A549 (cell line): ENCODE data around the gene HOXB9. TPM values are rescaled to one million over a fixed set of nuclear protein-coding genes. Genes with fewer than 3 reads are reported as not detected.

ENCODE experiments used
- ATAC-seq, 2 experiments: fragments of 200-7000 bp in 1 of 2; fragments of >200 bp in 1 of 2; cut with Nextera tagmentation in 1 of 2; cut with Tn5 transposase in 1 of 2; 3 replicates each; pipeline versions ENCODE4 v1.8.0 to v1.9.1; 2018 to 2020; ENCODE audit warnings: mild to moderate bottlenecking in 1 of 2, moderate library complexity in 1 of 2
- CTCF ChIA-PET: fragments of 300-600 bp; sonication (Branson Sonifier 250); formaldehyde crosslinking; extraction: SDS; loops from one replicate; lab custom pipeline; 2021; ENCODE audit warnings: antibody characterized with exemption, inconsistent platforms; lab: Yijun Ruan, JAX
- POLR2A ChIA-PET: fragments of 350-600 bp; formaldehyde crosslinking; extraction: SDS; loops from one replicate; lab custom pipeline; 2021; ENCODE audit warnings: antibody characterized with exemption, inconsistent platforms; lab: Yijun Ruan, JAX
- DNase-seq, 2 experiments: peaks; one replicate each; pipeline versions ENCODE4 v3.0.0 to v3.0.0-alpha.2; 2011 to 2016; ENCODE audit warnings: low read depth in 1 of 2, low spot score in 1 of 2
- FAIRE-seq: peaks from 2 replicates; lab custom pipeline; 2011; peaks lifted over from hg19 to GRCh38; lab: Jason Lieb, UNC
- H3K27ac ChIP-seq, 2 experiments: fragments of >200 bp; sonication (Bioruptor Twin); formaldehyde crosslinking; 3 replicates each; pipeline ENCODE4 v1.5.1; 2016 to 2017
- H3K4me1 ChIP-seq: fragments of >200 bp; sonication (Bioruptor Twin); formaldehyde crosslinking; 3 replicates; pipeline ENCODE4 v1.6.1; 2016
- H3K4me2 ChIP-seq: fragments of >200 bp; sonication (Bioruptor Twin); formaldehyde crosslinking; 3 replicates; pipeline ENCODE4 v1.6.1; 2016
- H3K4me3 ChIP-seq: fragments of >200 bp; sonication (Bioruptor Twin); formaldehyde crosslinking; 3 replicates; pipeline ENCODE4 v1.5.1; 2016
- H3K9me3 ChIP-seq: fragments of >200 bp; sonication (Bioruptor Twin); formaldehyde crosslinking; 3 replicates; pipeline ENCODE4 v1.6.1; 2016
- CBX8 ChIP-seq: fragments of 200-600 bp; sonication (generic); IDR thresholded peaks from 2 replicates; pipeline ENCODE4 v1.6.1; 2016
- CHD2 ChIP-seq: fragments of 150-350 bp; IDR thresholded peaks from 2 replicates; pipeline ENCODE4 v1.6.1; 2014; ENCODE audit warnings: low read length; ENCODE audit not compliant: partially characterized antibody
- ESRRA ChIP-seq: fragments of 150-350 bp; IDR thresholded peaks from 2 replicates; pipeline ENCODE4 v1.6.1; 2014; ENCODE audit warnings: mild to moderate bottlenecking, low read length, borderline replicate concordance
- FOSB ChIP-seq: fragments of 250-450 bp; sonication (Bioruptor Pico); IDR thresholded peaks from 2 replicates; pipeline ENCODE4 v1.5.0; 2020; ENCODE audit warnings: mild to moderate bottlenecking, moderate library complexity
- FOSL2 ChIP-seq, 2 experiments: fragments of 450-650 bp in 1 of 2; fragments of >200 bp in 1 of 2; sonication (Bioruptor Twin) in 1 of 2; formaldehyde crosslinking; IDR thresholded peaks; 2 replicates each; pipeline versions ENCODE4 v1.5.0 to v1.6.1; 2016 to 2020; ENCODE audit warnings: mild to moderate bottlenecking in 1 of 2, moderate library complexity in 1 of 2
- HDAC2 ChIP-seq: fragments of 200-600 bp; sonication (generic); IDR thresholded peaks from 2 replicates; pipeline ENCODE4 v1.6.1; 2016
- HEYL ChIP-seq: fragments of 250-450 bp; sonication (Bioruptor Pico); IDR thresholded peaks from 2 replicates; pipeline ENCODE4 v1.8.0; 2021; ENCODE audit warnings: mild to moderate bottlenecking, moderate library complexity
- HOXB5 ChIP-seq: fragments of 250-450 bp; sonication (Bioruptor Pico); IDR thresholded peaks from 2 replicates; pipeline ENCODE4 v1.5.0; 2020; ENCODE audit warnings: mild to moderate bottlenecking, moderate library complexity
- JUN ChIP-seq, 2 experiments: fragments of >200 bp; sonication (Bioruptor Twin); formaldehyde crosslinking; IDR thresholded peaks; 2 replicates in 1 of 2; 3 replicates in 1 of 2; pipeline ENCODE4 v1.6.1; 2016 to 2017
- KDM1A ChIP-seq: fragments of 200-600 bp; sonication (generic); IDR thresholded peaks from 2 replicates; pipeline ENCODE4 v1.6.1; 2016; ENCODE audit warnings: low read depth, mild to moderate bottlenecking
- KDM5A ChIP-seq: fragments of 200-600 bp; sonication (generic); IDR thresholded peaks from 2 replicates; pipeline ENCODE4 v1.6.1; 2016; ENCODE audit warnings: antibody characterized with exemption, mild to moderate bottlenecking
- MAZ ChIP-seq: fragments of 150-350 bp; IDR thresholded peaks from 2 replicates; pipeline ENCODE4 v1.6.1; 2014; ENCODE audit warnings: antibody characterized with exemption, low read depth, low read length, borderline replicate concordance
- NFE2L2 ChIP-seq: fragments of 150-350 bp; conservative IDR thresholded peaks from 2 replicates; pipeline ENCODE4 v1.6.1; 2014; ENCODE audit warnings: low read length
- POLR2A ChIP-seq: IDR thresholded peaks from 2 replicates; pipeline ENCODE4 v1.6.1; 2012; ENCODE audit warnings: mild to moderate bottlenecking, low read length
- POLR2AphosphoS2 ChIP-seq: conservative IDR thresholded peaks from 2 replicates; pipeline ENCODE4 v1.6.1; 2012; ENCODE audit warnings: low read length, improper control_type of control experiment, inconsistent platforms
- RFX5 ChIP-seq: fragments of 450-650 bp; IDR thresholded peaks from 2 replicates; pipeline ENCODE4 v1.7.1; 2014; ENCODE audit warnings: antibody characterized with exemption, mild to moderate bottlenecking, moderate library complexity
- RNF2 ChIP-seq: fragments of 200-600 bp; sonication (generic); IDR thresholded peaks from 2 replicates; pipeline ENCODE4 v1.6.1; 2016; ENCODE audit warnings: low read depth, mild to moderate bottlenecking, antibody characterized with exemption, moderate library complexity, borderline replicate concordance
- SMC3 ChIP-seq: fragments of >200 bp; sonication (Bioruptor Twin); formaldehyde crosslinking; IDR thresholded peaks from 3 replicates; pipeline ENCODE4 v1.6.1; 2018; ENCODE audit warnings: inconsistent platforms
- TFCP2L1 ChIP-seq: fragments of 250-450 bp; sonication (Bioruptor Pico); IDR thresholded peaks from 2 replicates; pipeline ENCODE4 v1.5.0; 2021; ENCODE audit warnings: mild to moderate bottlenecking
- TP53 ChIP-seq: fragments of 250-450 bp; sonication (Bioruptor Pico); IDR thresholded peaks from 2 replicates; pipeline ENCODE4 v1.5.0; 2021; ENCODE audit warnings: mild to moderate bottlenecking, moderate library complexity
- ZFP36 ChIP-seq: fragments of 450-650 bp; IDR thresholded peaks from 2 replicates; pipeline ENCODE4 v1.6.1; 2014; ENCODE audit warnings: borderline replicate concordance; ENCODE audit not compliant: partially characterized antibody
- ZNF302 ChIP-seq: fragments of 250-450 bp; sonication (Bioruptor Pico); IDR thresholded peaks from 2 replicates; pipeline ENCODE4 v1.9.0; 2021; ENCODE audit warnings: inconsistent platforms, mild to moderate bottlenecking, moderate library complexity
- WGBS: methylation state at CpG from one replicate; pipeline ENCODE4 v1.1.6; 2017; ENCODE audit errors: missing lambda C conversion rate; 5-methylcytosine and 5-hydroxymethylcytosine counted together
- polyA plus RNA-seq, 4 experiments: library from polyadenylated mRNA; depleted of rRNA in 3 of 4; stranded (reverse); fragments of >200 nt; fragmentation: RNase III in 1 of 4; extraction: RNeasy Plus Mini Kit Qiagen cat#74134 plus additional on column Dnase treatment in 1 of 4; gene quantifications; 2 replicates in 3 of 4; 3 replicates in 1 of 4; pipeline ENCODE4 v1.2.3, GENCODE V29; 2011 to 2017
- TF ChIP-seq, protein P1 (sequence below): fragments of >200 bp; sonication (Bioruptor Twin); formaldehyde crosslinking; IDR thresholded peaks from 3 replicates; pipeline ENCODE4 v1.6.1; 2016
- TF ChIP-seq, protein P2 (sequence below): fragments of >200 bp; sonication (Bioruptor Twin); formaldehyde crosslinking; IDR thresholded peaks from 3 replicates; pipeline ENCODE4 v1.5.1; 2016
- TF ChIP-seq, protein P3 (sequence below): fragments of >200 bp; sonication (Bioruptor Twin); formaldehyde crosslinking; IDR thresholded peaks from 2 replicates; pipeline ENCODE4 v1.6.1; 2016
- TF ChIP-seq, protein P4 (sequence below): IDR thresholded peaks from 2 replicates; pipeline ENCODE4 v1.6.1; 2012
- TF ChIP-seq, protein P5 (sequence below): fragments of 250-450 bp; sonication (Bioruptor Pico); IDR thresholded peaks from 2 replicates; pipeline ENCODE4 v1.5.0; 2020; ENCODE audit warnings: low read depth, mild to moderate bottlenecking, moderate library complexity
- TF ChIP-seq, protein P6 (sequence below): fragments of 250-450 bp; sonication (Bioruptor Pico); IDR thresholded peaks from 2 replicates; pipeline ENCODE4 v1.5.0; 2021; ENCODE audit warnings: mild to moderate bottlenecking, moderate library complexity, borderline replicate concordance
- TF ChIP-seq, protein P7 (sequence below): IDR thresholded peaks from 2 replicates; pipeline ENCODE4 v1.6.1; 2012
- TF ChIP-seq, protein P8 (sequence below): fragments of 450-650 bp; IDR thresholded peaks from 2 replicates; pipeline ENCODE4 v1.6.1; 2014; ENCODE audit warnings: antibody characterized with exemption

Gene HOXB9
- polyA plus RNA-seq, 2 of the 4 experiments (the other 2 are of a cell fraction), result 5.6 to 24.6 TPM

DNA sequence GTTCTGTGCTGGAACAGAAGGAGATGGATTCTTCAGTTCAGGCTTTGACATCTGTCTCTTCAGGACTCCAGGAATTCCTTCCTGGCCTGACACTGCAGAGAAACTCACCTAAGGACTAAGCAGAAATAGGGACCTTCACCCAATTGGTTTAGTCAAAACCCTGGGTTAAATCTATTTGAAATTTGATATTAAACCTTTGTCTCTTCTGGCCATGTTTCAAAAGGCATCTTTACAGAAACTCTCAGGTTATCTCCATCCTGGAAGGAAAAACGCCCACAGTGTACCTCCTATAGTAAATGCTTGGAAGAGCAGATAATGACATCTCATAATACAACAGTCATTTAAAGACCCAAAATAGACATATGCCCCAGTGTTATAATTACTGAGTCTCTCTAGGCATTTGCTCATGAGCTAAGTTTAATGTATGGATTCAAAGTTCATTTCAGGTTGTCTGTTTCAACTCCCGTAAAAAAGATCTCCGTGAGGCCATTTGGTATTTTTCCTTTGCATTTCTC lies 42.4 kb downstream of the HOXB9 start:
- no peak for DNase-seq
- ChIA-PET CTCF (interaction anchor here (0.7 to 1.8 kb wide), 12 partner anchors 9 to 368 kb away, joined by 3 to 8 read pairs (median 4); partner anchors contain the start of gene HOXB8), POLR2A (no interaction called here)
- TF ChIP-seq, protein P1, sequence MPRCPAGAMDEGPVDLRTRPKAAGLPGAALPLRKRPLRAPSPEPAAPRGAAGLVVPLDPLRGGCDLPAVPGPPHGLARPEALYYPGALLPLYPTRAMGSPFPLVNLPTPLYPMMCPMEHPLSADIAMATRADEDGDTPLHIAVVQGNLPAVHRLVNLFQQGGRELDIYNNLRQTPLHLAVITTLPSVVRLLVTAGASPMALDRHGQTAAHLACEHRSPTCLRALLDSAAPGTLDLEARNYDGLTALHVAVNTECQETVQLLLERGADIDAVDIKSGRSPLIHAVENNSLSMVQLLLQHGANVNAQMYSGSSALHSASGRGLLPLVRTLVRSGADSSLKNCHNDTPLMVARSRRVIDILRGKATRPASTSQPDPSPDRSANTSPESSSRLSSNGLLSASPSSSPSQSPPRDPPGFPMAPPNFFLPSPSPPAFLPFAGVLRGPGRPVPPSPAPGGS, result no peak
- TF ChIP-seq, protein P2, sequence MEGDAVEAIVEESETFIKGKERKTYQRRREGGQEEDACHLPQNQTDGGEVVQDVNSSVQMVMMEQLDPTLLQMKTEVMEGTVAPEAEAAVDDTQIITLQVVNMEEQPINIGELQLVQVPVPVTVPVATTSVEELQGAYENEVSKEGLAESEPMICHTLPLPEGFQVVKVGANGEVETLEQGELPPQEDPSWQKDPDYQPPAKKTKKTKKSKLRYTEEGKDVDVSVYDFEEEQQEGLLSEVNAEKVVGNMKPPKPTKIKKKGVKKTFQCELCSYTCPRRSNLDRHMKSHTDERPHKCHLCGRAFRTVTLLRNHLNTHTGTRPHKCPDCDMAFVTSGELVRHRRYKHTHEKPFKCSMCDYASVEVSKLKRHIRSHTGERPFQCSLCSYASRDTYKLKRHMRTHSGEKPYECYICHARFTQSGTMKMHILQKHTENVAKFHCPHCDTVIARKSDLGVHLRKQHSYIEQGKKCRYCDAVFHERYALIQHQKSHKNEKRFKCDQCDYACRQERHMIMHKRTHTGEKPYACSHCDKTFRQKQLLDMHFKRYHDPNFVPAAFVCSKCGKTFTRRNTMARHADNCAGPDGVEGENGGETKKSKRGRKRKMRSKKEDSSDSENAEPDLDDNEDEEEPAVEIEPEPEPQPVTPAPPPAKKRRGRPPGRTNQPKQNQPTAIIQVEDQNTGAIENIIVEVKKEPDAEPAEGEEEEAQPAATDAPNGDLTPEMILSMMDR, result no peak
- no peak for TF ChIP-seq JUN (IDR thresholded peaks at IDR 0.05)
- TF ChIP-seq ZFP36, result no peak
- no peak for TF ChIP-seq HOXB5 (CRISPR knock-in tag)
- no peak for TF ChIP-seq FOSL2 (IDR thresholded peaks at IDR 0.05)
- TF ChIP-seq FOSL2 (CRISPR knock-in tag; IDR thresholded peaks at IDR 0.05), result no peak
- TF ChIP-seq SMC3, result no peak
- no peak for TF ChIP-seq KDM1A
- TF ChIP-seq, protein P3, sequence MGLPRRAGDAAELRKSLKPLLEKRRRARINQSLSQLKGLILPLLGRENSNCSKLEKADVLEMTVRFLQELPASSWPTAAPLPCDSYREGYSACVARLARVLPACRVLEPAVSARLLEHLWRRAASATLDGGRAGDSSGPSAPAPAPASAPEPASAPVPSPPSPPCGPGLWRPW, result no peak
- no peak for TF ChIP-seq NFE2L2
- TF ChIP-seq, protein P4, sequence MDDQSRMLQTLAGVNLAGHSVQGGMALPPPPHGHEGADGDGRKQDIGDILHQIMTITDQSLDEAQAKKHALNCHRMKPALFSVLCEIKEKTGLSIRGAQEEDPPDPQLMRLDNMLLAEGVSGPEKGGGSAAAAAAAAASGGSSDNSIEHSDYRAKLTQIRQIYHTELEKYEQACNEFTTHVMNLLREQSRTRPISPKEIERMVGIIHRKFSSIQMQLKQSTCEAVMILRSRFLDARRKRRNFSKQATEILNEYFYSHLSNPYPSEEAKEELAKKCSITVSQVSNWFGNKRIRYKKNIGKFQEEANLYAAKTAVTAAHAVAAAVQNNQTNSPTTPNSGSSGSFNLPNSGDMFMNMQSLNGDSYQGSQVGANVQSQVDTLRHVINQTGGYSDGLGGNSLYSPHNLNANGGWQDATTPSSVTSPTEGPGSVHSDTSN, result no peak
- TF ChIP-seq, protein P5, sequence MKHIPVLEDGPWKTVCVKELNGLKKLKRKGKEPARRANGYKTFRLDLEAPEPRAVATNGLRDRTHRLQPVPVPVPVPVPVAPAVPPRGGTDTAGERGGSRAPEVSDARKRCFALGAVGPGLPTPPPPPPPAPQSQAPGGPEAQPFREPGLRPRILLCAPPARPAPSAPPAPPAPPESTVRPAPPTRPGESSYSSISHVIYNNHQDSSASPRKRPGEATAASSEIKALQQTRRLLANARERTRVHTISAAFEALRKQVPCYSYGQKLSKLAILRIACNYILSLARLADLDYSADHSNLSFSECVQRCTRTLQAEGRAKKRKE (CRISPR knock-in tag), result no peak
- TF ChIP-seq, protein P6, sequence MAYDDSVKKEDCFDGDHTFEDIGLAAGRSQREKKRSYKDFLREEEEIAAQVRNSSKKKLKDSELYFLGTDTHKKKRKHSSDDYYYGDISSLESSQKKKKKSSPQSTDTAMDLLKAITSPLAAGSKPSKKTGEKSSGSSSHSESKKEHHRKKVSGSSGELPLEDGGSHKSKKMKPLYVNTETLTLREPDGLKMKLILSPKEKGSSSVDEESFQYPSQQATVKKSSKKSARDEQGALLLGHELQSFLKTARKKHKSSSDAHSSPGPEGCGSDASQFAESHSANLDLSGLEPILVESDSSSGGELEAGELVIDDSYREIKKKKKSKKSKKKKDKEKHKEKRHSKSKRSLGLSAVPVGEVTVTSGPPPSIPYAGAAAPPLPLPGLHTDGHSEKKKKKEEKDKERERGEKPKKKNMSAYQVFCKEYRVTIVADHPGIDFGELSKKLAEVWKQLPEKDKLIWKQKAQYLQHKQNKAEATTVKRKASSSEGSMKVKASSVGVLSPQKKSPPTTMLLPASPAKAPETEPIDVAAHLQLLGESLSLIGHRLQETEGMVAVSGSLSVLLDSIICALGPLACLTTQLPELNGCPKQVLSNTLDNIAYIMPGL (CRISPR knock-in tag), result no peak
- TF ChIP-seq RFX5, result no peak
- TF ChIP-seq HEYL (CRISPR knock-in tag), result no peak
- TF ChIP-seq KDM5A, result no peak
- peaks cover 21% of the 10 kb centered on the region for H3K4me1 ChIP-seq
- H3K4me2 ChIP-seq, result no peak overlapping the region
- H3K4me3 ChIP-seq, result no peak overlapping the region
- no peak for ATAC-seq
- no peak for FAIRE-seq
- H3K9me3 ChIP-seq, result no peaks in the 10 kb centered on the region
- 93% methylated on average over 3 of the region's 3 CpGs for WGBS
- no peak overlapping the region for H3K27ac ChIP-seq

DNA sequence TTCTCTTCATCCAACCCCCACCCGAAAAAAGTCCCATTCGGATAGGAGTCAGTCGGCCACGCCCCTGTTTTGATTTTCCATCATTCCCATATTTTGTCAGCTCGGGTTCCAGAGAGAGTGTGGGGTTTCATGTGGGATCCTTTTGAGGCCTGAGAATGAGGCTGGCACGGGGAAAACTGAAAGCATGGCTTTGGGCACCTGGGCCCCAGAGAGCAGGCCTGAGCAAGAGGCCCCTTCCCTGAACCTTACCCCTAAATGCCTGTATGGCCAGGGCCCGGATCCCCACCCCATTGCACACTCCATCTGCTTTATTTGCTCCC lies 43.4 kb downstream of the HOXB9 start:
- ChIA-PET CTCF (interaction anchor here (0.6 to 1.8 kb wide), 10 partner anchors 27 to 367 kb away, joined by 3 to 8 read pairs (median 4); partner anchors contain the start of gene HOXB8), POLR2A (no interaction called here)
- ATAC-seq, result no peak
- H3K4me3 ChIP-seq, result no peak overlapping the region
- H3K4me2 ChIP-seq, result no peak overlapping the region
- no peak for TF ChIP-seq POLR2A
- TF ChIP-seq RNF2, result no peak
- TF ChIP-seq HDAC2, result no peak
- TF ChIP-seq POLR2AphosphoS2, result no peak
- no peak for TF ChIP-seq CBX8
- TF ChIP-seq, protein P7, sequence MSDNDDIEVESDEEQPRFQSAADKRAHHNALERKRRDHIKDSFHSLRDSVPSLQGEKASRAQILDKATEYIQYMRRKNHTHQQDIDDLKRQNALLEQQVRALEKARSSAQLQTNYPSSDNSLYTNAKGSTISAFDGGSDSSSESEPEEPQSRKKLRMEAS, result no peak
- TF ChIP-seq MAZ, result no peak
- TF ChIP-seq ZNF302 (CRISPR knock-in tag), result no peak
- TF ChIP-seq TFCP2L1, result no peak
- TF ChIP-seq ESRRA, result no peak
- no peak for TF ChIP-seq JUN (IDR thresholded peaks at IDR 0.05)
- no peak for TF ChIP-seq KDM5A
- no peak for TF ChIP-seq TP53 (CRISPR knock-in tag)
- TF ChIP-seq, protein P8, sequence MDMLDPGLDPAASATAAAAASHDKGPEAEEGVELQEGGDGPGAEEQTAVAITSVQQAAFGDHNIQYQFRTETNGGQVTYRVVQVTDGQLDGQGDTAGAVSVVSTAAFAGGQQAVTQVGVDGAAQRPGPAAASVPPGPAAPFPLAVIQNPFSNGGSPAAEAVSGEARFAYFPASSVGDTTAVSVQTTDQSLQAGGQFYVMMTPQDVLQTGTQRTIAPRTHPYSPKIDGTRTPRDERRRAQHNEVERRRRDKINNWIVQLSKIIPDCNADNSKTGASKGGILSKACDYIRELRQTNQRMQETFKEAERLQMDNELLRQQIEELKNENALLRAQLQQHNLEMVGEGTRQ, result no peak
- TF ChIP-seq CHD2, result no peak
- no peak for TF ChIP-seq FOSB (CRISPR knock-in tag)
- no peak for TF ChIP-seq ZFP36
- H3K27ac ChIP-seq, result no peak overlapping the region
- 85% methylated on average over 7 of the region's 7 CpGs for WGBS
- FAIRE-seq, result no peak
- peaks cover 20% of the 10 kb centered on the region for H3K4me1 ChIP-seq
- no peaks in the 10 kb centered on the region for H3K9me3 ChIP-seq
- no peak for DNase-seq
